ENCODE data around the gene PPP2R1B. TPM values are rescaled to one million over a fixed set of nuclear protein-coding genes. Genes with fewer than 3 reads are reported as not detected.
"Not testable (repeated sequence)": the region's sequence is repeated elsewhere in the genome, so short reads cannot be mapped to it uniquely, and the experiment has no call there.

The PPP2R1B gene
- total RNA-seq, 1 donor from 2014 or later = 7.4 TPM

- ATAC-seq (peak; percentile 34), DNase-seq (peak; percentile 67)
- intact Hi-C loops (cut with micrococcal nuclease) = no loop called here
These were observed 33.2 kb downstream of the PPP2R1B start for GRCh38 chr11:111733016-111733415.

GRCh38 chr11:111731821-111732220 lies 34.4 kb downstream of the PPP2R1B start:
- DNase-seq (no peak), ATAC-seq (no peak)
- intact Hi-C loops (cut with micrococcal nuclease) = no loop called here

GRCh38 chr11:111730871-111731591 lies 35.2 kb downstream of the PPP2R1B start:
- peak; percentile 7 for ATAC-seq
- DNase-seq = peak; percentile 55
- intact Hi-C loops (cut with micrococcal nuclease) = no loop called here

GRCh38 chr11:111729831-111730311 lies 36.3 kb downstream of the PPP2R1B start:
- ATAC-seq = peak; percentile 20

GRCh38 chr11:111729071-111729830 lies 36.9 kb downstream of the PPP2R1B start:
- DNase-seq (no peak), ATAC-seq (peak; percentile 3)
- intact Hi-C loops (cut with micrococcal nuclease) = no loop called here

More at GRCh38 chr11:111729831-111730311, 36.3 kb downstream of the PPP2R1B start:
- intact Hi-C loops (cut with micrococcal nuclease) = no loop called here
- DNase-seq = no peak

- ATAC-seq = no peak
- no peak for DNase-seq
- intact Hi-C loops (cut with micrococcal nuclease) = no loop called here
These were observed 38.8 kb downstream of the PPP2R1B start for GRCh38 chr11:111727431-111727830.

GRCh38 chr11:111726301-111726713 lies 39.9 kb downstream of the PPP2R1B start:
- intact Hi-C loops (cut with micrococcal nuclease) = no loop called here
- ATAC-seq (no peak), DNase-seq (no peak)

GRCh38 chr11:111725621-111726020 lies 40.6 kb downstream of the PPP2R1B start:
- DNase-seq (no peak), ATAC-seq (no peak)
- intact Hi-C loops (cut with micrococcal nuclease) = no loop called here

GRCh38 chr11:111724615-111725129 lies 41.5 kb downstream of the PPP2R1B start:
- no peak for ATAC-seq
- no peak for DNase-seq
- intact Hi-C loops (cut with micrococcal nuclease) = no loop called here

GRCh38 chr11:111723595-111723994 lies 42.6 kb downstream of the PPP2R1B start:
- intact Hi-C loops (cut with micrococcal nuclease) = no loop called here
- DNase-seq = peak; percentile 36
- ATAC-seq = peak; percentile 26

- intact Hi-C loops (cut with micrococcal nuclease) = no loop called here
- DNase-seq = no peak
- no peak for ATAC-seq
These were observed 43.7 kb downstream of the PPP2R1B start for GRCh38 chr11:111722501-111722900.

- intact Hi-C loops (cut with micrococcal nuclease) = no loop called here
- DNase-seq (no peak), ATAC-seq (peak; percentile 34)
These were observed 45.2 kb downstream of the PPP2R1B start for GRCh38 chr11:111720801-111721494.

GRCh38 chr11:111719379-111719778 lies 46.8 kb downstream of the PPP2R1B start:
- DNase-seq (no peak), ATAC-seq (no peak)
- intact Hi-C loops (cut with micrococcal nuclease) = no loop called here

GRCh38 chr11:111718859-111719258 lies 47.3 kb downstream of the PPP2R1B start:
- intact Hi-C loops (cut with micrococcal nuclease) = no loop called here
- ATAC-seq = peak; percentile 11
- no peak for DNase-seq

- no peak for DNase-seq
- no peak for ATAC-seq
- intact Hi-C loops (cut with micrococcal nuclease) = no loop called here
These were observed 47.8 kb downstream of the PPP2R1B start for GRCh38 chr11:111718436-111718835.

- ATAC-seq; intact Hi-C loops (cut with micrococcal nuclease): not testable (repeated sequence)
These were observed 48.5 kb downstream of the PPP2R1B start for GRCh38 chr11:111717660-111718059.

GRCh38 chr11:111715142-111715816 lies 50.9 kb downstream of the PPP2R1B start:
- ATAC-seq (no peak), DNase-seq (no peak)
- intact Hi-C loops (cut with micrococcal nuclease) = no loop called here

More at GRCh38 chr11:111717660-111718059, 48.5 kb downstream of the PPP2R1B start:
- DNase-seq = not testable (repeated sequence)

- no peak for DNase-seq
- intact Hi-C loops (cut with micrococcal nuclease) = no loop called here
- ATAC-seq = no peak
These were observed 51.7 kb downstream of the PPP2R1B start for GRCh38 chr11:111714522-111714921.

GRCh38 chr11:111707691-111708067 lies 58.5 kb downstream of the PPP2R1B start:
- DNase-seq (no peak), ATAC-seq (no peak)
- intact Hi-C loops (cut with micrococcal nuclease) = no loop called here

All from left ventricle myocardium superior (tissue), 1 donor.